Astrocyte of the spinal cord (primary cell): ENCODE measurements around the gene SLX4IP.
"Not testable (repeated sequence)": the region's sequence is repeated elsewhere in the genome, so short reads cannot be mapped to it uniquely, and the experiment has no call there.

Source experiments
- DNase-seq: peaks from one replicate; pipeline ENCODE4 v3.0.0; 2011; ENCODE audit warnings: low read depth, low spot score
- H3K4me3 ChIP-seq: 2 replicates; pipeline ENCODE4 v1.5.1; 2011; ENCODE audit warnings: low read depth, mild to moderate bottlenecking, low read length, moderate library complexity
- in situ Hi-C: cut with HindIII; loops from 2 replicates; pipeline ENCODE4 v1.10.0; 2017; ENCODE audit warnings: low sequenced_read_pairs
- TF ChIP-seq, protein P1 (sequence below): IDR thresholded peaks from 2 replicates; pipeline ENCODE4 v1.5.1; 2012; ENCODE audit warnings: low read depth, mild to moderate bottlenecking, low read length, inconsistent platforms

The SLX4IP gene

DNA sequence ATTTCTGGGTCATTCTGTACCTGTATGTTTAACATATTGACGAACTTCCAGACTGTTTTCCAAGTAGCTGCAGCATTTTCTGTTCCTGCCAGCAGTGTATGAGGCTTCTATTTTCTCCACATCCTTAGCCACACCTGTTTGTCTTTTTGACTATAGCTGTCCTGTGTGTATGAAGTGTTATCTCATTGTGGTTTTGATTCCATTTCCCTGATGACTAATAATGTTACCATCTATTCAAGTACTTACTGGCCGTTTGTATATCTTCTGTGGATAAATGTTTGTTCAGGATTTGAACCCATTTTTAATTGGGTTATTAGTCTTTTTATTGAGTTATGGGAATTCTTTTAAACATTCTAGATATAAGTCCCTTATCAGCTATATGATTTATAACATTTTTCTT, 143.5 kb downstream of the SLX4IP start:
- peak; percentile 75 for DNase-seq
- H3K4me3 ChIP-seq: no peak overlapping the region
- TF ChIP-seq, protein P1, sequence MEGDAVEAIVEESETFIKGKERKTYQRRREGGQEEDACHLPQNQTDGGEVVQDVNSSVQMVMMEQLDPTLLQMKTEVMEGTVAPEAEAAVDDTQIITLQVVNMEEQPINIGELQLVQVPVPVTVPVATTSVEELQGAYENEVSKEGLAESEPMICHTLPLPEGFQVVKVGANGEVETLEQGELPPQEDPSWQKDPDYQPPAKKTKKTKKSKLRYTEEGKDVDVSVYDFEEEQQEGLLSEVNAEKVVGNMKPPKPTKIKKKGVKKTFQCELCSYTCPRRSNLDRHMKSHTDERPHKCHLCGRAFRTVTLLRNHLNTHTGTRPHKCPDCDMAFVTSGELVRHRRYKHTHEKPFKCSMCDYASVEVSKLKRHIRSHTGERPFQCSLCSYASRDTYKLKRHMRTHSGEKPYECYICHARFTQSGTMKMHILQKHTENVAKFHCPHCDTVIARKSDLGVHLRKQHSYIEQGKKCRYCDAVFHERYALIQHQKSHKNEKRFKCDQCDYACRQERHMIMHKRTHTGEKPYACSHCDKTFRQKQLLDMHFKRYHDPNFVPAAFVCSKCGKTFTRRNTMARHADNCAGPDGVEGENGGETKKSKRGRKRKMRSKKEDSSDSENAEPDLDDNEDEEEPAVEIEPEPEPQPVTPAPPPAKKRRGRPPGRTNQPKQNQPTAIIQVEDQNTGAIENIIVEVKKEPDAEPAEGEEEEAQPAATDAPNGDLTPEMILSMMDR: no peak
- in situ Hi-C loops: no loop called here

DNA sequence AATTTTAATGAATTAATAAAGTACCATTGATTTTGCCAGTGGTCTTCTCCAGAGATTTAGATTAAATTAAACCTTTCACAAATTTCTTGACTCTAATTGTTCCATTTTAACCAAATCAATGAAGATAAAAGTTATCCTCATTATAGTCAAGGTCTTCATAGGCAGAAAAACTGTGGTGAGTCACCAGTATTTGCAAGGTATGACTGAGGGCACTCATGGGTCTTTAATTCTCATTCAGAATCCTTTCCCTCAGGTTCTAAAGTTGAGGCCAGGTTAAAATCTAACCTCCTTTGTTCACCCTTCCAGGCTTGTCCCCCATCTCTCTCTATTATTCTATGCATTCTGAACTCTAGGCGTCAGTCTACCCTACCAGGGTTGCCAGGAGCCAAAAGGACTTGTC, 144.8 kb downstream of the SLX4IP start:
- no peak overlapping the region for H3K4me3 ChIP-seq
- in situ Hi-C loops: no loop called here
- DNase-seq: no peak
- TF ChIP-seq, protein P1: no peak

DNA sequence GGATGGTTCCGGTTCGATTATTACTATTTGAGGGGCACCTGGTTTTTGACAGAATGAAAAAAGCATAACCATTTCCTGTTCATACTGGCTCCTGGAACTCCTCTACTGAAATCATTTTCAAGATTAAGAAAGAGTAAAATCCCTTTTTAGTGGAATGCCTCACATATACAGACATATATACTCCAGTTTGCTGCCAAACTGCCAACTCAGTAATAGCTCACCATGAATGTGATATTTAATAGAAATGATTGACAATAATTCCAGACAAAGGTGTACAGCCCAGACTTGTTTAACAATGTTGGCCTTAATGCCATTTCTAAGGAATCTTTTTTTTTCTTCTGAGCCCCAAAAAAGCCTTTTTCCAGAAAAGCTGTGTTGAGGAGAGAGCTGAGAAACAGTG, 145.6 kb downstream of the SLX4IP start:
- TF ChIP-seq, protein P1: no peak
- no peak for DNase-seq
- no peak overlapping the region for H3K4me3 ChIP-seq
- in situ Hi-C loops: no loop called here

DNA sequence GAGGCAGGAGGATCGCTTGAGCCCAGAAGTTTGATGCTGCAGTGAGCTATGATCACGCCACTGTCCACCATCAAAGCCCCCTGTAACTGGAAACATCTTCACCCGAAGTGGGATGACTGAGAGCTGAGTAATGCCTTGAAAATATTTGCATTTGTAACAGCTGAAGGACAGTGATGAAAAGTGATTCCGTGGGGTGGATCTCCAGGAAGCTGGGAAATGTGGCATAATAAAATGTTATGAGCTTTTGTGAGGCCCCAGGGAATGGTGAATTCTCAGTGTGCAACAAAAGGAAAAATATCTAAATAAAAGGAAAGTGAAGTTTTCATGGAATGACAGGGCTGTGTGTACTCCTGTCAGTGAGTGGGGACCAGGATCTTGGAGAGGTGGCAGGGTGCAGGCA, 146.7 kb downstream of the SLX4IP start:
- TF ChIP-seq, protein P1: no peak
- DNase-seq: no peak
- in situ Hi-C loops: no loop called here
- H3K4me3 ChIP-seq: no peak overlapping the region

DNA sequence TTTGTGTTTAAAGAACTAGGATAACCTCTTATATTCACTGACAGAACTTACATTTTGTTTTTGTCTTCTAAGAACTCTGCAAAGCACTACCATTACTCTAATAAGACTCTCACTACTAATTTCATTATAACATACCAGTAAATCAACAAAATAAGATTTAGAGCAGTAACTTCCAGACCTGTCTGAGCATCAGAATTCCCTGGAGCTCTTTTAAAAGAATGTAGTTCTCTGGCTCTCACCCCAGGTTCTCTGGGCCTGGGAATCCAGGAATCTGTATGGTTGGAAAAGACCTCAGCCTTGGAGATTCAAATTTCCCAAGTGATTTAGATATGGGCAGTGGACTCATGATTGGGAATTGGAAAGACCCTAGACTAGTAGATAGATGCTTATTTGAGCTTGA, 149.3 kb downstream of the SLX4IP start:
- DNase-seq: no peak
- TF ChIP-seq, protein P1: no peak
- no peak overlapping the region for H3K4me3 ChIP-seq
- in situ Hi-C loops: no loop called here

DNA sequence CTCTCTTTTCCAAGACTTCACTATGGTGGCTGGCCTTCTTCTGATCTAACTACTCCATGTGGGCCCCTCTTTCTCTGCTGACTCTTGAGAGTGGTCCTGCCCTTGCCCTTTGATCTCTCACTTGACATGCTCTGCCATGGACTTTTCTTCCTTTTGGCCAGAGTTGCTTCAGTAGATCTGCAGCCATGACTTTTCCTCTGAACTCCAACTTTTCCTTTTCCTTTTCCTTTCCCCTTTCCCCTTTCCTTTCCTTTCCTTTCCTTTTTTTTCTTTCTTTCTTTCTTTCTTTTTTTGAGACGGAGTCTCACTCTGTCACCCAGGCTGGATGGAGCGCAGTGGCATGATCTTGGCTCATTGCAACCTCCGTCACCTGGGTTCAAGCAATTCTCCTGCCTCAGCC, 150.2 kb downstream of the SLX4IP start:
- in situ Hi-C loops: no loop called here
- TF ChIP-seq, protein P1: no peak
- DNase-seq: no peak
- H3K4me3 ChIP-seq: no peak overlapping the region

DNA sequence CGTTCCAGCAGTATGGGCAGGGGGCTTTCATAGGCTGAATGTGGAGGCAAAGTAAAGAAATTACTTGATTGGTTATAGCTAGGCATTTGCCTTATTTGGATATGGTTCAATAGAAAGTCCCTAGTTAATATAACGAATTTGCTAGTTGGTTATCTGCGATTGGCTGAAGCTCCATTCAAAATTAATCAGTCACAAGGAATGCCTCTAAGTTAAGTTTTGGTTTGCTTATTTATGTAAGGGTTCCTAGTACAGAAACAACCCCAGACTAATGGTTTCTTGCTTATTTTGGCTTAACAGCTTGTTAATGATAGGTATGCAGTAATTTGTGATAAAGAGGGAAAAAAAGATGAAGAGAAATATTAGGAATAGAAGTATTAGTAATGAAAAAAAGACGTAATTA, 151.2 kb downstream of the SLX4IP start:
- no peak for DNase-seq
- TF ChIP-seq, protein P1: no peak
- in situ Hi-C loops: no loop called here
- no peak overlapping the region for H3K4me3 ChIP-seq

DNA sequence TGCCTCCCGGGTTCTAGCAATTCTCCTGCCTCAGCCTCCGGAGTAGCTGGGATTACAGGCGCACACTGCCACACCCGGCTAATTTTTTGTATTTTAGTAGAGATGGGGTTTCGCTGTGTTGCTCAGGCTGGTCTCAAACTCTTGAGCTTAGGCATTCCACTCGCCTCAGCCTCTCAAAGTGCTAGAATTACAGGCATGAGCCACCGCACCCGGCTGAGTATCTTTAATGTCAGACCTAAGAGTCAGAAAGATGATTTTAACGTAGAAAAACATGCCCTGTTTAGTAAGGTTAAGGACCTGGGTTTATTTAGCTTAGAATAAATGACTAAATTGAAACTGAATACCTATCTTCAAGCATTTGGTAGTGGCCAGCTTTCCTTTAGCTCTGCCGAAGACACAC, 155.3 kb downstream of the SLX4IP start:
- H3K4me3 ChIP-seq, in situ Hi-C loops, DNase-seq: not testable (repeated sequence)
